Fibroblast of skin of right quadriceps (primary cell): ENCODE data around the gene SAP25.
"Not testable (repeated sequence)": the region's sequence is repeated elsewhere in the genome, so short reads cannot be mapped to it uniquely, and the experiment has no call there.

ENCODE experiments used
- DNase-seq: peaks from one replicate; pipeline ENCODE4 v3.0.0-alpha.2; 2013

Gene SAP25

DNA sequence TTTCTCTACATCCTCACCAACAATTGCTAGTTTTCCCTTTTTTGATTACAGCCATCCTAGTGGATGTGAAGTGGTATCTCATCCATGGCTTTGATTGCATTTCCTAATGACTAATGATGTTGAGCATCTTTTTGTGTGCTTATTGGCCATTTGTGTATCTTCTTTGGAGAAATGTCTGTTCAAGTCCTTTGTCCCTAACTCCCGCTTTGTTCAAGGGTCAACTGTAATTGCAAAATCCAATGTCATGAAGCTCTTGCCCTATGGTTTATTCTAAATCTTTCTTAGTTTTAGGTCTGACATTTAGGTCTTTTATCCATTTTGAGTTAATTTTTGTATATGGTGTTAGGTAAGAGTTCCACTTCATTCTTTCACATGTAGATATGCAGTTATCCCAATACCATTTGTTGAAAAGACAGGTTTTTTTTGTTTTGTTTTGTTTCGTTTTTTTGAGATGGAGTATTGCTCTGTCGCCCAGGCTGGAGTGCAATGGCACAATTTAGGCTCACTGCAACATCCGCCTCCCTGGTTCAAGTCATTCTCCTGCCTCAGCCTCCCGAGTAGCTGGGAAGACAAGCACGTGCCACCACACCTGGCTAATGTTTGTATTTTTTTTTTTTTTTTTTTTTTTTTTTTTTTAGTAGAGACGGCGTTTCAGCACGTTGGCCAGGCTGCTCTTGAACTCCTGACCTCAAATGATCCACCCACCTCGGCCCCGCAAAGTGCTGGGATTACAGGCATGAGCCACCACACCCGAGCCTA lies 45.4 kb downstream of the SAP25 start:
- not testable (repeated sequence) for DNase-seq

DNA sequence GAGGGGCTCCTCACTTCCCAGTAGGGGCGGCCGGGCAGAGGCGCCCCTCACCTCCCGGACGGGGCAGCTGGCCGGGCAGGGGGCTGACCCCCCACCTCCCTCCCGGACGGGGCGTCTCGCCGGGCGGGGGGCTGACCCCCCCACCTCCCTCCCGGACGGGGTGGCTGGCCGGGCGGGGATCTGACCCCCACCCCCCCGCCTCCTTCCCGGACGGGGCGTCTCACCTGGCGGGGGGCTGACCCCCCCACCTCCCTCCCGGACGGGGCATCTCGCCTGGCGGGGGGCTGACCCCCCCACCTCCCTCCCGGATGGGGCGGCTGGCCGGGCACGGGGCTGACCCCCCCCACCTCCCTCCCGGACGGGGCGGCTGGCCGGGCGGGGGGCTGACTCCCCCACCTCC lies 50.5 kb downstream of the SAP25 start:
- DNase-seq: not testable (repeated sequence)
